HepG2 (cell line): ENCODE measurements around the gene NPB. TPM values are rescaled to one million over a fixed set of nuclear protein-coding genes. Genes with fewer than 3 reads are reported as not detected.

Experiments
- ATF7-NPFF ChIP-seq: sonication (generic); formaldehyde crosslinking; IDR thresholded peaks from 2 replicates; pipeline ENCODE4 v1.8.1; 2023; ENCODE audit warnings: mild to moderate bottlenecking, low read depth, missing genetic modification reagents, moderate library complexity
- FIP1L1 ChIP-seq: fragments of 200-400 bp; formaldehyde crosslinking; IDR thresholded peaks from 2 replicates; pipeline ENCODE4 v1.6.1; 2018; ENCODE audit warnings: low read depth, mild to moderate bottlenecking, low read length, moderate library complexity, borderline replicate concordance; ENCODE audit not compliant: insufficient read depth
- FOXO1 ChIP-seq: sonication (generic); formaldehyde crosslinking; IDR thresholded peaks from 2 replicates; pipeline ENCODE4 v1.4.0; 2020; ENCODE audit warnings: missing genetic modification reagents
- FOXP1 ChIP-seq, 2 experiments: fragments of 450-650 bp in 1 of 2; IDR thresholded peaks; 2 replicates each; pipeline ENCODE4 v1.6.1; 2017 to 2018; ENCODE audit warnings: antibody characterized with exemption in 1 of 2
- GMEB2 ChIP-seq: IDR thresholded peaks from 2 replicates; pipeline ENCODE4 v1.6.1; 2016; ENCODE audit warnings: missing biosample characterization, missing genetic modification reagents, low read depth
- HMG20B ChIP-seq: conservative IDR thresholded peaks from 2 replicates; pipeline ENCODE4 v1.6.1; 2016; ENCODE audit warnings: missing genetic modification reagents, missing compliant biosample characterization
- KDM5B ChIP-seq: sonication (generic); formaldehyde crosslinking; IDR thresholded peaks from 2 replicates; pipeline ENCODE4 v1.4.0; 2020; ENCODE audit warnings: missing genetic modification reagents, mild to moderate bottlenecking, borderline replicate concordance
- MBNL3 ChIP-seq: fragments of 250-450 bp; sonication (Bioruptor Pico); conservative IDR thresholded peaks from 2 replicates; pipeline ENCODE4 v1.8.0; 2022; ENCODE audit warnings: mild to moderate bottlenecking, inconsistent platforms
- MTF2 ChIP-seq: sonication (generic); formaldehyde crosslinking; IDR thresholded peaks from 2 replicates; pipeline ENCODE4 v1.5.0; 2020; ENCODE audit warnings: missing genetic modification reagents, borderline replicate concordance
- RELA ChIP-seq: sonication (generic); formaldehyde crosslinking; IDR thresholded peaks from 2 replicates; pipeline ENCODE4 v1.4.0; 2020; ENCODE audit warnings: missing genetic modification reagents
- THAP9 ChIP-seq: sonication (generic); formaldehyde crosslinking; IDR thresholded peaks from 2 replicates; pipeline ENCODE4; 2020; ENCODE audit warnings: missing genetic modification reagents, mild to moderate bottlenecking, borderline replicate concordance
- ZBTB25 ChIP-seq: IDR thresholded peaks from 2 replicates; pipeline ENCODE4 v1.6.1; 2018; ENCODE audit warnings: missing genetic modification reagents
- ZKSCAN8 ChIP-seq: IDR thresholded peaks from 2 replicates; pipeline ENCODE4 v1.6.1; 2016; ENCODE audit warnings: borderline replicate concordance, missing genetic modification reagents, missing compliant biosample characterization
- ZNF501 ChIP-seq: sonication (generic); formaldehyde crosslinking; IDR thresholded peaks from 2 replicates; pipeline ENCODE4 v1.5.1; 2020; ENCODE audit warnings: mild to moderate bottlenecking, moderate library complexity, missing genetic modification reagents
- ZNF564 ChIP-seq: sonication (generic); formaldehyde crosslinking; IDR thresholded peaks from 2 replicates; pipeline ENCODE4 v1.8.1; 2023; ENCODE audit warnings: mild to moderate bottlenecking, missing genetic modification reagents
- ZNF646 ChIP-seq: sonication (generic); formaldehyde crosslinking; IDR thresholded peaks from 2 replicates; pipeline ENCODE4 v1.9.0; 2021; ENCODE audit warnings: mild to moderate bottlenecking, missing genetic modification reagents
- polyA plus RNA-seq, 8 experiments: library from polyadenylated mRNA; depleted of rRNA in 3 of 8; stranded (reverse) in 7 of 8; unstranded in 1 of 8; fragments of >200 nt; fragmentation: Illumina TruSeq in 4 of 8; extraction: Trizol in 4 of 8; gene quantifications; 2 replicates each; pipeline versions ENCODE4 v1.2.1 to v1.2.3, GENCODE V29; 2011 to 2016; ENCODE audit warnings: low read depth in 4 of 8, missing spikeins in 1 of 8, mixed read lengths in 1 of 8; ENCODE audit not compliant: insufficient read depth in 1 of 8
- total RNA-seq, 5 experiments: library from RNA; depleted of rRNA; stranded (reverse); fragments of >200 nt; fragmentation: Illumina TruSeq; extraction: Trizol; gene quantifications; 2 replicates each; pipeline ENCODE4 v1.2.3, GENCODE V29; 2016; ENCODE audit warnings: low read depth in 1 of 5

Gene NPB
- total and polyA plus RNA-seq, 2 of the 13 experiments (the other 11 are each of a cell fraction or from before 2014, with no cell fraction given) = 0.11 to 0.93 TPM

GRCh38 chr17:81867170-81867990, 34.7 kb upstream of the NPB start (continued):
- no peak for TF ChIP-seq GMEB2 (CRISPR knock-in tag)
- no peak for TF ChIP-seq ZNF646 (CRISPR knock-in tag)
- 0 out of 2 replicates have a peak, but pooled peaks have one; percentile 64 for TF ChIP-seq KDM5B (CRISPR knock-in tag)
- TF ChIP-seq RELA (CRISPR knock-in tag) = no peak
- peak; percentile 84 for TF ChIP-seq ZNF501 (CRISPR knock-in tag)
- TF ChIP-seq FOXP1 (IDR thresholded peaks at IDR 0.05) = no peak
- no peak for TF ChIP-seq FOXP1 (CRISPR knock-in tag; IDR thresholded peaks at IDR 0.05)
- TF ChIP-seq ZNF564 (CRISPR knock-in tag) = peak; percentile 88; the same call in 1 of the 2 replicates
- peak; percentile 48; the same call in 1 of the 2 replicates for TF ChIP-seq FOXO1 (CRISPR knock-in tag)
- TF ChIP-seq ATF7-NPFF (CRISPR knock-in tag) = peak; percentile 72
- no peak for TF ChIP-seq MTF2 (CRISPR knock-in tag)
- no peak; the same call in none of the 2 replicates for TF ChIP-seq ZBTB25 (CRISPR knock-in tag)
- no peak for TF ChIP-seq MBNL3 (CRISPR knock-in tag)
- TF ChIP-seq ZKSCAN8 (CRISPR knock-in tag) = no peak; the same call in 1 of the 2 replicates
- no peak for TF ChIP-seq HMG20B (CRISPR knock-in tag)
- peak; percentile 87 for TF ChIP-seq FIP1L1
- no peak; the same call in 1 of the 2 replicates for TF ChIP-seq THAP9
